CD4-positive, alpha-beta T cell treated with Interleukin-6 at 100 ng/mL for 8 hours (primary cell): Measurements from ENCODE around the gene OLFML2A.
A peak's percentile ranks its signal among the peaks of the same experiment; 100 is the strongest.
"Not testable (repeated sequence)": the region's sequence is repeated elsewhere in the genome, so short reads cannot be mapped to it uniquely, and the experiment has no call there.

Experiments used
- DNase-seq: peaks from one replicate; pipeline ENCODE4 v3.0.0-alpha.2; 2020; ENCODE audit warnings: mixed read lengths, low spot score

OLFML2A gene

GRCh38 chr9:124761196-124761595 is 15.7 kb upstream of the OLFML2A start:
- DNase-seq = no peak

DNA sequence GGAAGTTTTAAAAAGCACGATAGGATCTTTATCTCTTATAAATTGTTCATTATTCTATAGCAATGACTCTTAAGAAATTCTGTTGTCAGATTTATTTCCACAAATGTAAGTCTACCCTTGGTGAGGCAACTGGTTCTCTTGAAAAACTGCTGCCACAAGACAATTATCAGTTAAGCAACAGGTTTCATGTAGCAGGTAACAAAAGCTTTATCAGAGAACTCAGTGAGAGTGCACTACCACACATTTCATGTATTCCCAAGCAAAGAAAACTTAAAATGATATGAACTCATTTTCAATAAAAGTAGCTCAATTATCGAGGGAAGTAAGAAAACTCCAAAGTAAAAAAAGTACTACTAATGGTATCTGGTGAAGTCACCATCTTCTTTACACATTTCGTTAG is 15.2 kb upstream of the OLFML2A start:
- no peak for DNase-seq

- DNase-seq = no peak
Observed at GRCh38 chr9:124762633-124763032, 14.3 kb upstream of the OLFML2A start.

GRCh38 chr9:124764774-124765438 is 12.0 kb upstream of the OLFML2A start:
- DNase-seq = no peak

DNA sequence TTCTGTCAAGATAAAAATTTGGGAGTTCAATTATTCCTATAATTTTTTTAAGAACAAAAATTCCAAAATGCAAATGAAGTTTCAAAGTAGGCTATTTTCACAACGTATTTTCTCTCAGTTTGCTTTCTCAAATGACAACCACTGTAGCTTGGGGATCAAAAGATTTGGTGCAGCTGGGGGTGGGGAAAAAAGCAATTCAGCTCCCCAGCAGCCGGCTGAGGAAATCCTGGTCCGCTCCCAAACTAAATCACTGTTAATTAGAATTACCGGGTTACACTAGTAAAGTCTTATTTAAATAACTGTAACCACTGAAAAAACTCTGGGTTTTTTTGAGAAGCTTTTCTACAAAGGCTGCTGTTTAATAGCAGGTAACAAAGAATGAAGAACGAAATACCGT is 11.5 kb upstream of the OLFML2A start:
- DNase-seq = no peak

- no peak for DNase-seq
Observed at GRCh38 chr9:124766326-124766725, 10.6 kb upstream of the OLFML2A start.

DNA sequence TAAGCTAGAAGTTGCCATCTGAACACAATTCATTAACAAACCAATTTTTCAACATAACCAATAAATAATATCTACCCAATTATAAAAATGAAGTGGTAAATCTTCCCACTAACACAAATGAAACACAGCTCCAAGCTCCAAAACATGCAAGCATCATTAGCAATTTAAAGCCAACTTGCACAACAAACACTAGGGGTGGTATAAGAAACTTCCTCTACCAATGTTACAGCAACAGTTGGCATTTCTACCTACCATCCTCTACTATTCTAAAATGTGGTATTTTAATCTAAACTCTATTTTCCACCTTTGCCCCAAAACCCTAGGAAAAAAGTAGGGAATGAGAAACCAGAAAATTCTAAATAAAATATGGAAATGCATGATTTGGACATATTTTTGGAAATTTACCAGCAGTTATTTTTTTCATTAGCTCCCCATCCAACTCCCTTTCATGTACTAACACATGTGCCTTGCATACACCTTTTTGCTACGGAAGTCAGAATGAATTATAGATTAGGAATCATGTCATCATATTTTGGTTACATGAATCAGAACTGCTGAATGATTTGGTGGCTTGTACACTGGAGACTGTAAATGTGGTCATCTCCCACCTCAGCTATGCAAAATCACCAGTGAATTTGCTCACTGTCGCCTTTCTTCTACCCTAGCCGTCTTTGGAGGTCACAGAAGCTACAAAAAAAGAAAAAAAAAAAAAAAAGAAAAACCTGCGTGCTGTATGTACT is 9.9 kb upstream of the OLFML2A start:
- no peak for DNase-seq

DNA sequence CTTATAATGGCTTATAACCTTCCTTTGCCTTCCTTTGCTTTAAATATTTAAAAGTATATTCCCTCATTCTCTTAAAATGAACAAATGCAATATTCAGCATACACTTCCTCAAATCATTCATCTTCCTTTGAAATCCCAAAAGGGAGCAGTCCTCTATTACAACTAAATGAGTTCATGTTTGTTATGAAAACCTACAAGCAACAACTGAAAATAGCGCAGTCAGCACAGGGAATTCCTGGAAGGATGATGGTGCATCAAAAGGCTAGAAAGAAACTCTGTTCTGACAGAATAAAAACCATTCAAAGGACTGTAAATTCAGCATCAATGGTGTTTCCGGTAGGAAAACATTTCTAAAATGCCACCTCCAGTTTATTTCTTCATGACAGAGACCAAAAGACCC is 9.1 kb upstream of the OLFML2A start:
- DNase-seq = no peak

DNA sequence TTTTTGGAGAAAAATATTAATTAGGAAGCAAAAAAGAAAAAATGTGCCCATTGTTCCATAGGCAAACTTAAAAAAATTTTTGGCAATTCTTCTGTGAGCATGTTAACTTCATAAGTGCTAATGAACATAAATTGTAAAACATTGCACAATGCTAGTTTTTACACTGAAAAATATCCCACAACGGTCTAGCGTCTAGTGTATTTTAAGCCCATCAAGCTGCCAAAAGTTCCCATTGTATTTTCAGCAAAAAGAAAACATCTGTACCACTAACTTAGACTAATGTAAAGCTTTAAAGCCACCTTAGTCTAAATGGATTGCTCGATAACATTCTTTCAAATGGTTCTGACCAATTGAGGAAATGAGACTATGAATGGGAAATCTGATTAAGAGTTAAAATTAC is 8.6 kb upstream of the OLFML2A start:
- DNase-seq = no peak

DNA sequence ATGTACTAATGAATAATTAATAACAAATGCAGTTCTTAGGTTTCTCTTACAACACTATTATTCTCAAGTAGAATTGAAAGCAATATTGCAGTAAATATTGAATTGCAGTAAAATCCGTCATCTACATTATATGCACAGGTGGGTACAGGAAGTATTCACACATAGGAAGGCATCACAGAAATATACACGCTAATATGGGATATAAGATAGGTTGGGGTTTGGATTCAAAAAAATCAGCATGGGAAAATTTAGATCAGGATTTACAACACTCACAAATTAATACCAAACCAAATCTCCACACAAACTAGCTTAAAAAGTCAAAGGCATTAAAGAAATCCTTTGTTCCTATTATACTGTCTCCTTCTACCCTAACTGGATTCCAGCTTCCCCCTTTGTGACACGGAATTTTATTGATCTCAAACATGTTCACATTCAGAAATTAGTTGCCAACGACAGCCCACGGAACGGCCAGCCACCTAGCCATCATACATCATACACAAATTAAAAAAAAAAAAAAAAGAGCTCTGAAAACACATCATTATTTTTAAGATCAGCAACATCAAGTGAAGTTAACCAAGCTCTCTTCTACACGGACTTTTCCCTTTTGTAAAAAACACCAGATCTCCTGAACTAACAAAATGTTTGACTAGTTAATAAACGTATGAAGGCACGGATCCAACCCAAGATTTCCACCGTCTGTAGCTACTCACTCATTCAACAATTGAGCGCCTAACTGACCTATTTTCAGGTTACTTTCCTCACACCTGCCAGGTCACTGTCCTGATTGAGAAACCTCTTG is 8.0 kb upstream of the OLFML2A start:
- no peak for DNase-seq

DNA sequence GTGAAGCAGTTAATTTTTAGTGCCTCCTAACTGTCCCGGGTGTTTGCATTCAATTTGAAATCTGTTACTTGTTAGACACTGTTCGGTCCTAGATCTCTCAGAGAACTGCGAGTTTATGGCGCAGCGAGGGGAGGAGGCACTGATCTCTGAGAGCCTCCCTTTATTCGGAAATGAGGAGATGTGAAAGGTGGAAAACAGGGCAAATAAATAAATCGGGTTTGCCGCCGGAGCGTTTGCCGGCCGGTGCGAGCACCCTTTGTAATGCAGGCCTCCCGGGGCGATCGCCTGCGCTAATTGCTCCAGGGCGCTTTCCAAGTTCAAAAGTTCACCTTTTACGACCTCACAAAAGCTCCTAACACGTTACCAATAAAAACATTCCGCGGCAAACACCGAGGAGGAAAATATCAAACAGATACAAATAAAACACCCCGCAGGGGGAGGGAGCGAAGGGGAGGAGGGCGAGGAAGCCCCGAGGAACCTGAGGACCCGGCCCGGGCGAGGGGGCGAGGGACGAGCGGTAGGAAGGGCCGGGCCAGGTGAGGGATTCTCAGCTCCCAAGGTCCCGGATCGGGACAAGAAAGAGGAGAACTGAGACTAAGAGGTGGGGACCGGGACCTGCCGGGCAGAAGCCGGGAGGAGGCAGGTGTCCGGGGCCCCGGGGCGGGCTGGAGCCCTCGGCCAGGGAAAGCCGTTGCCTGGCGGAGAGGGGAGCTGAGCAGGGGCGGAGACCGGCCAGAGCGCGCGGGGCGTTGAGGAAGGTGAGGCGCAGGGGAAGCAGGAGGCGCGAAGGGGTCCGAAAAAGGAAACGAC is 7.2 kb upstream of the OLFML2A start:
- no peak for DNase-seq

- no peak for DNase-seq
Observed at GRCh38 chr9:124770359-124771020, 6.4 kb upstream of the OLFML2A start.

GRCh38 chr9:124771021-124771866 is 5.7 kb upstream of the OLFML2A start, which contains the start of gene NR6A1:
TSS of gene NR6A1 (minus strand) at chr9:124771311.
- DNase-seq = peak; percentile 91

DNA sequence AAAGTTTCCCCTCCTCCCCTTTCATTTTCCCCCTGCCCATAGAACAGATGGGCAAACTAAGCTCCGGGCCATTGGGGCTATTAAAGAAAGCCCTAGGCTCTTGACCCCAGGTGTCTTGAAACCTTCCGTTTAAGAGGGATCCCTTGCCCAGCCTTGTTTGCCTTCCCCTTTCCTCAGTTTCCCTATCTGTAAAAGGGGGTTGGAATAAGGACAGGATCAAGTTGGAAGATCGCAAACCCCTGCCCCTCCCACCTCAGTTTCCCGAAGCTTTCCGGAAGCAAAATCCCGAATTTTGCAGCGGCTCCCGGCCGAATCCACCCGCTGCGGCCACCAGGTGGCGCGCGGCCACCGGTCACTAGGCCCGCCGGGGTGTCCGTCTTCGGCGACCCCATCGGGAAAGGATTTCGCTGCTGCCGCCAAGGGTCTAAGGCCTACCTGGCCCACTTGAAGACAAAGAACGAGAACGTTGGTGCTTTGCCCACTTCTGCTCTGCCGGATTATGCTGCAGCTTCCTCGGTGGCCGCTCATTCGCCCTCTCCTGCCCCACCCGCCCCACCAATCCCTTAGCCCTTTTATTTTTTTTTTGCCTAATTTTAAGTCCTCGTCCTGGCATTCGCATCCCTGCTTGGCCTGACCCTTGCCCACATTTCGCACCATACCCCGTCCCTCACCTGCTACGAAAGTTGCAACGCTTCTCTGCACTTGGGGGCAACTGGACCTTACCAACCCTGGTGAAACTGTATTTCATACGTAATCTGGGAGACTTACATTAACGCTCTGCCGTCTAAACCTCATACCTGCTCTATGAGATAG is 4.9 kb upstream of the OLFML2A start:
- DNase-seq = no peak

DNA sequence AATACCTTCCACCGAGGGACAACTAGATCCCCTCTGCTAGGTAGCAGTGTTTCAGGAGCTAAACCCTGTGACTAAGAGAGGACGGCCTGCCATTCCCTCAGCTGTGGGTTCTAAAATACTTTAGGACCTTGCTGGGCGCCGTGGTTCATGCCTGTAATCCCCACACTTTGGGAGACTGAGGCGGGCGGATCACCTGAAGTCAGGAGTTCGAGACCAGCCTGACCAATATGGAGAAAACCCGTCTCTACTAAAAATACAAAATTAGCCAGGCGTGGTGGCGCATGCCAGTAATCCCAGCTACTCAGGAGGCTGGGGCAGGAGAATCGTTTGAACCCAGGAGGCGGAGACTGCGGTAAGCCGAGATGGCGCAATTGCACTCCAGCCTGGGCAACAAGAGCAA is 4.1 kb upstream of the OLFML2A start:
- not testable (repeated sequence) for DNase-seq

- no peak for DNase-seq
Observed at GRCh38 chr9:124773473-124774128, 3.3 kb upstream of the OLFML2A start.

DNA sequence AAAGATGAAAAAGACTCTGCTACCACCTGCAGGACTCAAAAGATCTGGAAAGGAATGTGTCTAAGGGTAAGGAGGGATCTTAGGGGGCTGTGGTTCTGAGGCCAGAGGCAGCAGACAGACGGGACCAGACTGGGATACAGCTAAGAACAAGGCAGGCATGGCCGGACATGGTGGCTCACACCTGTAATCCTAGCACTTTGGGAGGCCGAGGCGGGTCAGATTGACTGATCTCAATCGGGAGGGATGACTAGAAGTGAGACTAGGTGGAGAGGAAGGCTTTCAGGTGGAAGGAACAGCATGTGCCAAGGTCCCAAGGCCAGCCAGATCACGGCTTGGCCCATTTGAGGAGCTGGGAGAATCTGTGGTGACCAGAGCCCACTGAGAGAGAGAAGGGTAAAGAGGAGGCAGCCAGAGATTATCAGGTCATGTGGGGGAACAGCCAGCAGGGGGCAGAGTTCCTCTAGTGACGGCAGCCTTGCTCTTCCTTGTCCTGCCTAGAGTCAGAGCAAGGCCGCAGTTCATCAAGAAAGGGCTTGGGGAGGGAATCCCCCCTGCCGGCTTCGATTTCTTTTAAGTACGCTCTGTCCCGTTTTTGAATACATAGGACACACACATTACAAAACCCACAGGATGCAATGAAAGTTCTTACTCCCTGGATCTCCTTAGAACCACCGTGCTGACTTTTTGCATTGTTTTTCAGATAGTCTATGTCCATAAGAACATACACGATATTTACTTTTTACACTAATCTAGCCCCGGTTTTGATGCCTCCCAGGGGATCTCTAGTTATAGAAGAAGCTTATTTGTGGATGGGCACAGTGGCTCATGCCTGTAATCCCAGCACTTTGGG is 2.6 kb upstream of the OLFML2A start:
- peak; percentile 77 for DNase-seq

- DNase-seq = no peak
Observed at GRCh38 chr9:124776618-124776953, 347 bp upstream of the OLFML2A start.
